Measurements from ENCODE around the gene ADORA2B. TPM values are rescaled to one million over a fixed set of nuclear protein-coding genes. Genes with fewer than 3 reads are reported as not detected.

ADORA2B gene
- total RNA-seq, 4 donors from 2014 or later: 0.59 to 3.6 (median 1.1) TPM; not detected in 1

DNA sequence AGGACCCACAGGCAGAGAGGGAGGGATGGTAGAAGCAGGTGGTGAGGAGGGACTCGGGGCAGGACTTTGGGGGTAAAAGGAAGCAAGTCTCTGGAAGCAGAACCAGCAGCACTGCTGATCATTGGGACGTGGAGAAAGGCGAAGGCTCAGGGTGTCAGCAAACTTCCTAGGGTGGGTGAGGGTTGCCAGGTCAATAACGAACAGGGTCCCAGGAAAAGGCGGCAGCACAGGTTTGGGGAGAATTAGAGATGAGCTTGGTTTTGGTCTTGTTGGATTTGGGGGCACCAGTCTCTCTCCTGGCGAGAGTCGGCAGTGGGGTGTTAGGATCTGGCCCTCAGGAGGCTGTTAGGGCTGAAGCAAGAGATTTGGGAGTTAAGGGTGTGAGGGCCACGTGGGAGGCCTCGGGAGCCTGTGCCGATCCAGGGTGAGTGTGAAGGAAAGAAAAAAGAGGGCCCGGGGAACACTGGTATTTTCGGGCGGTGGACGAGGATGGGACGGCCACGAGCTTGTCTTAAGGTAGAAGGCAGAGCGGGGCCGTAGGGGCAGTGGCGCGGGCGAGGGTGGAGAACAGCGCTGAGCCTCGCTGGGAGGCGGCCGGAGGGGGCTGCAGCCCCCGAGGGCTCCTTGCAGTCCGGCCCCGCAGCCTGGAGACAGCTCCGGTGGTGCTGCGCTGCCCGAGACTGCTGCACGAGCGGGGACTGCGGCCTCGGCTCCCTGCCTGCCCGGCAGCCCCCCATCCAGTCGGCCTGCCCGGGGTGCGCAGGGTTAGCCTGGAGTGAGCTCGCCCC, 765 bp upstream of the ADORA2B start:
- Histone ChIP-seq H3K36me3 (no peaks in the 10 kb centered on the region), H3K27ac (peak overlapping the region in 2 of 4 donors; percentile 5 to 61), H3K27me3 (peaks cover 0 to 8% of the 10 kb centered on the region in 2 donors), H3K4me3 (peak overlapping the region; percentile 56 to 75 (median 66)), H3K4me1 (peaks cover 0 to 28% (median 17%) of the 10 kb centered on the region in 4 donors), H3K9me3 (no peaks in the 10 kb centered on the region)
- no peak for TF ChIP-seq EP300 (IDR thresholded peaks at IDR 0.05)
- TF ChIP-seq POLR2A (IDR thresholded peaks at IDR 0.05): no peak
- TF ChIP-seq, protein P1, sequence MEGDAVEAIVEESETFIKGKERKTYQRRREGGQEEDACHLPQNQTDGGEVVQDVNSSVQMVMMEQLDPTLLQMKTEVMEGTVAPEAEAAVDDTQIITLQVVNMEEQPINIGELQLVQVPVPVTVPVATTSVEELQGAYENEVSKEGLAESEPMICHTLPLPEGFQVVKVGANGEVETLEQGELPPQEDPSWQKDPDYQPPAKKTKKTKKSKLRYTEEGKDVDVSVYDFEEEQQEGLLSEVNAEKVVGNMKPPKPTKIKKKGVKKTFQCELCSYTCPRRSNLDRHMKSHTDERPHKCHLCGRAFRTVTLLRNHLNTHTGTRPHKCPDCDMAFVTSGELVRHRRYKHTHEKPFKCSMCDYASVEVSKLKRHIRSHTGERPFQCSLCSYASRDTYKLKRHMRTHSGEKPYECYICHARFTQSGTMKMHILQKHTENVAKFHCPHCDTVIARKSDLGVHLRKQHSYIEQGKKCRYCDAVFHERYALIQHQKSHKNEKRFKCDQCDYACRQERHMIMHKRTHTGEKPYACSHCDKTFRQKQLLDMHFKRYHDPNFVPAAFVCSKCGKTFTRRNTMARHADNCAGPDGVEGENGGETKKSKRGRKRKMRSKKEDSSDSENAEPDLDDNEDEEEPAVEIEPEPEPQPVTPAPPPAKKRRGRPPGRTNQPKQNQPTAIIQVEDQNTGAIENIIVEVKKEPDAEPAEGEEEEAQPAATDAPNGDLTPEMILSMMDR (IDR thresholded peaks at IDR 0.05): no peak
- no peak for DNase-seq (ENCODE audit: low spot score in 2 of 2)
- WGBS, 2 donors: 22 to 24% methylated on average over 35 to 40 of the region's 40 CpGs

- DNase-seq (ENCODE audit: low spot score in 2 of 2): no peak
Measured at GRCh38 chr17:15945527-15946191, 729 bp downstream of the ADORA2B start.

GRCh38 chr17:15946611-15947120, 1.7 kb downstream of the ADORA2B start:
- Histone ChIP-seq H3K27ac (no peak overlapping the region), H3K36me3 (no peaks in the 10 kb centered on the region), H3K9me3 (no peaks in the 10 kb centered on the region), H3K4me3 (no peak overlapping the region), H3K27me3 (peaks cover 0 to 8% of the 10 kb centered on the region in 2 donors), H3K4me1 (peaks cover 0 to 28% (median 17%) of the 10 kb centered on the region in 4 donors)
- WGBS, 2 donors: 69 to 79% methylated on average over 8 to 9 of the region's 9 CpGs
- TF ChIP-seq EP300 (IDR thresholded peaks at IDR 0.05) (no peak), POLR2A (IDR thresholded peaks at IDR 0.05) (no peak)
- TF ChIP-seq, protein P1 (IDR thresholded peaks at IDR 0.05): no peak
- DNase-seq (ENCODE audit: low spot score in 2 of 2): no peak

More at GRCh38 chr17:15945527-15946191, 729 bp downstream of the ADORA2B start:
- peaks cover 0 to 8% of the 10 kb centered on the region in 2 donors for H3K27me3 ChIP-seq
- H3K9me3 ChIP-seq: no peaks in the 10 kb centered on the region
- no peaks in the 10 kb centered on the region for H3K36me3 ChIP-seq
- H3K4me1 ChIP-seq: peaks cover 0 to 28% (median 17%) of the 10 kb centered on the region in 4 donors
- 3 to 9% methylated on average over 19 to 45 of the region's 64 CpGs for WGBS, 2 donors
- TF ChIP-seq POLR2A (IDR thresholded peaks at IDR 0.05): no peak
- TF ChIP-seq, protein P1 (IDR thresholded peaks at IDR 0.05): no peak
- no peak for TF ChIP-seq EP300 (IDR thresholded peaks at IDR 0.05)
- H3K4me3 ChIP-seq: peak overlapping the region; percentile 56 to 75 (median 66)
- peak overlapping the region in 2 of 4 donors; percentile 45 to 61 for H3K27ac ChIP-seq

- 80 to 83% methylated on average over 3 of the region's 3 CpGs for WGBS, 2 donors
- TF ChIP-seq POLR2A (IDR thresholded peaks at IDR 0.05) (no peak), EP300 (IDR thresholded peaks at IDR 0.05) (no peak)
- TF ChIP-seq, protein P1 (IDR thresholded peaks at IDR 0.05): no peak
- no peak for DNase-seq (ENCODE audit: low spot score in 2 of 2)
- Histone ChIP-seq H3K27ac (peak overlapping the region in 1 of 4 donors; percentile 3), H3K36me3 (no peaks in the 10 kb centered on the region), H3K27me3 (peaks cover 0 to 8% of the 10 kb centered on the region in 2 donors), H3K9me3 (no peaks in the 10 kb centered on the region), H3K4me3 (no peak overlapping the region), H3K4me1 (peaks cover 0 to 28% (median 17%) of the 10 kb centered on the region in 4 donors)
Measured at GRCh38 chr17:15947271-15947670, 2.3 kb downstream of the ADORA2B start.

All from tibial nerve (tissue), 4 donors.